GM18868 (cell line): ENCODE measurements around the gene TSPAN4.

ENCODE experiments used
- ATAC-seq: cut with Tn5 transposase; IDR thresholded peaks from one replicate; pipeline ENCODE4 v1.9.1; 2021; ENCODE audit warnings: mild to moderate bottlenecking, moderate library complexity; ENCODE audit not compliant: unreplicated experiment

Gene TSPAN4

GRCh38 chr11:882596-882995 lies 39.9 kb downstream of the TSPAN4 start:
- ATAC-seq: no peak

DNA sequence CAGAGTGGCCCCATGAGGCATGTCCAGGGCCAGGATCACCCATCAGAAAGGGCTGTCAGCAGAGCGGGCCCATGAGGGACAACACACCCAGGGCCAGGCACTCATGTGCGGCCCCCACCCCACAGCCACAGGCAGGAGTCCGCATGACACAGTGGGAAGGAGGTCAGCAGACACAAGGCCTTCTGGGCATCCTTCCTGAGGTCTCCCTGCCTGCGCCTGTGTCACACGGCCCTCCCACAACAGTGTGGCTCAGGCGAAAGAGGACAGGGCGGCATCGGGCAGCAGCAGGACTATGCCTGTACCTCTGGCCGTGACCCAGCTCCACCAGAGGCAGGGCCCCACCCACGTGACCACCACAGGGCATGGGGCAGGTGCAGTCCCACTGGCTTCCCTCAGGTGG lies 40.9 kb downstream of the TSPAN4 start:
- ATAC-seq: no peak

DNA sequence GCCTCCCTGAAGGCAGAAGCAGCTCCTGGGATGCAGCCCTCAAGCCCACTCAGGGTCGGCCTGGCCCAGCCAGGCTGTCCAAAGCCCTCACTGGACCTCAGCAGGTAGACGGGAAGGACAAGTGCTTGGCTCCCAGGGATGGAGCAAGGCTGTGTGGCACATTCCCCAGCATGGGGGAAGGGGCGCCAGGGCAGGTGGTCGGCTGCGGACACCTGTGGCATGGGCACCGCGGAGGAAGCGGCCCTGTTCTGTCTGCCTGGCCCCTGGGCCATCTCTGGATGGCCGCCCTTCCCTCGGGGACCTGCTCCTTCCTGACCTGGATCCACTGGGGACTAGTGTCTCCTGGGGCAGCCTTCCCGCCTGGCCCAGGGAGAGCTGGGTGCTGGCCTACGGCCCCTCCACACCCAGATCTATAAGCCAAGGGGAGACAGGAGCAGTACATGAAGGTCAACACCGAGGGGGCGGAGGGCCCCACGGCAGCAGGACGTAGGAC lies 42.0 kb downstream of the TSPAN4 start:
- no peak for ATAC-seq

- ATAC-seq: no peak
Observed at GRCh38 chr11:886568-886967, 43.9 kb downstream of the TSPAN4 start.

- ATAC-seq: no peak
Observed at GRCh38 chr11:887589-887988, 44.9 kb downstream of the TSPAN4 start.

DNA sequence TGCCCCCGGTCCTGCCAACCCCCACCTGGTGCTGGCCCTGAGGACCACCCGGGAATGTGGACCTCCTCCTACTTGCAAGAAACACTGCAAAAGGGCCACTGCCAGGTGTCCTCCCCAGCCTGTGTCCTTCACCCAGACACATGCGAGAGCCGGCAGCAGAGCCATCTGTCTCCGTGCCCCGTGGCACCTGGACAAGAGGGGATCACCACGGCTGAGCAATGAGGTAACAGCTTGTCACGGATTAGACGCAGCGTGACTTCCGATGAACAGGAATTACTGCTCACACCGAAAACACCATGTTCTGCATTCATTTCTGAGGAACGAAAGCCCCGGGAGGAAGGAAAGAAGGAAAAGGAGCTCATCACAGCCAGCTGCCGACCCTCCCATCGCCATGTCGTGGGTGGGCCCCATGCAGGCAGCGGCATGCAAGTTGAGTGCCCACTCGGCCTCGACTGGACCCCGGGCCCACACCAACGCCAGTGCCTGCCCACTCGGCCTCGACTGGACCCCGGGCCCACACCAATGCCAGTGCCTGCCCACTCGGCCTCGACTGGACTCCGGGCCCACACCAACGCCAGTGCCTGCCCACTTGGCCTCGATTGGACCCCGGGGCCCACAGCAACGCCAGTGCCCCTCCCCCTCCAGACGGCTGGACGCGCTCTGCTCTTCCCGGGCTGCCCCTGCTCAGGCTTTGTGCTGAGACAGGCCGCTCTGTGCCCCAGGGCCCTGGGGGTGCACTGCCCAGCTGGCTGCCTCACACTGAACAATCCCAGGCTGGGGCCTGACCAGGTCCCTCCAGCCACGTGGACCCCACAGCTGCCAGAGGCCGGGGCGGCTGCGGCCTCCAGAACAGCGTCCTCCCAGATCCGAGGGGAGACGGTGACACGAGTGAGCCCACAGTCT lies 45.9 kb downstream of the TSPAN4 start:
- no peak for ATAC-seq

- ATAC-seq: no peak
Observed at GRCh38 chr11:889257-889656, 46.6 kb downstream of the TSPAN4 start.

- no peak for ATAC-seq
Observed at GRCh38 chr11:889687-890475, 47.2 kb downstream of the TSPAN4 start.

DNA sequence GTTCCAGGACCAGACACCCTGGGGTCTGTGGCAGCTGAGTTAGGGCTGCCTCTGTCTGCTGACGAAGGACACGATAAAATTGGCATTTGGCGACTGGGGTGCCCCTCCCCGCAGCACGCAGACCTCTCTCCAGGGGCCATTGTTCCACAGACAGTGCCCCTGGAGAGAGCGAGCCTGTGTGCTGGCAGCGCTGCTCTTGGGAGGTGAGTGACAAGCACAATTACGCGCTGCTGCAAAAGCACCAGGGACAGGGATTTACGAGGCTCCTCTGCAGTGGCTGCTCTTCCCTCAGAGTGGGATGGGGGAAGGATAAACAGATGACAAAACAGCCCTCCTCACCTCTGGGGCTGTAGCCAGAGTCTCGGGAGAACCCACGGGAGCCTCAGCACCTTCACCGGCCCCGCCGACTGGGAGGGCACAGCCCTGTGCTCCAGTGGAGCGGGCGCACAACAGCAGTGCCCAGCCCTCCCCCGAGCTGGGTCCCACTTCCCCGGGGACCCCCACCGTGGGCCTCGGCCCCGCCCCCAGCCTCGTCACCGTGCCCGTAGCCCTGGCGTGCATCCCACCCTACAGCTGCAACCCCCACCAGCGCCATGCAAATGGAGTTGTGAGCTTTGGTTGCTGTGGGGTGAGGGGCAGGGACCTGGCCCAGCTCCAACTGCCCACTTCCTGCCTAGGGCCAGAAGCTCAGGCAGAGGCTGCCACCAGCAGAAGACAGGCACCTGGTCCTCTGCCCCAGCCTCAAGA lies 48.3 kb downstream of the TSPAN4 start:
- ATAC-seq: no peak

DNA sequence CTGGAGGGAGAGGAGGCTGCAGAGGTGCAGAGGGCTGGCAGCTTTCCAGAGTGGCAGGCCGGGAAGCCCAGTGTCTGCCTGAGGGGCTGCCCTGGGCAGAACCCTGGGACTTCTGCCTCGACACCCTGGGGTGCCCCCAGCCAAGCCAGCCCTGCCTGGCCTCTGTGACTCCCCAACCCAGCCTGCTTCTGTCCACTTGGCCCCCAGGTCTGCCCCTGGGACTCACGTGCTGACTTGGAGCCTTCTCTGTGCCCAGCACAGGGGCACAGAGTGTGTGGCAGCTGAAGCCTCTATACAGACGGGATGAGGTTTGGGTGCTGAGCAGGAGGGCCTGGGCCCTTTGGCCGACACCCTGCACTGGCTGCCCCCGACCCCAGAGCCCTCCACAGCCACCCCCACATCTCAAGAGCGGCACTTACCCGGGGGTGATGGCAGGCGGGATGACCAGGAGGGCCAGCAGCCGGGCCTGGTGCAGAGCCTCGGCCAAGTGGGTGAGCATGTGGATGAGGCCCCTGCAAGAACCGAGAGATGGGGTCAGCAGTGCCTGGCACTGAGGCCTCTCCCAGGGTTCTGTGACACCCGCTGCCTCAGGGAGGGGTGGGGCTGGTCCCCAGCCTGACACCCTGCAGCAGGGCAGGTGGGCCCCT lies 50.5 kb downstream of the TSPAN4 start:
- ATAC-seq: no peak

DNA sequence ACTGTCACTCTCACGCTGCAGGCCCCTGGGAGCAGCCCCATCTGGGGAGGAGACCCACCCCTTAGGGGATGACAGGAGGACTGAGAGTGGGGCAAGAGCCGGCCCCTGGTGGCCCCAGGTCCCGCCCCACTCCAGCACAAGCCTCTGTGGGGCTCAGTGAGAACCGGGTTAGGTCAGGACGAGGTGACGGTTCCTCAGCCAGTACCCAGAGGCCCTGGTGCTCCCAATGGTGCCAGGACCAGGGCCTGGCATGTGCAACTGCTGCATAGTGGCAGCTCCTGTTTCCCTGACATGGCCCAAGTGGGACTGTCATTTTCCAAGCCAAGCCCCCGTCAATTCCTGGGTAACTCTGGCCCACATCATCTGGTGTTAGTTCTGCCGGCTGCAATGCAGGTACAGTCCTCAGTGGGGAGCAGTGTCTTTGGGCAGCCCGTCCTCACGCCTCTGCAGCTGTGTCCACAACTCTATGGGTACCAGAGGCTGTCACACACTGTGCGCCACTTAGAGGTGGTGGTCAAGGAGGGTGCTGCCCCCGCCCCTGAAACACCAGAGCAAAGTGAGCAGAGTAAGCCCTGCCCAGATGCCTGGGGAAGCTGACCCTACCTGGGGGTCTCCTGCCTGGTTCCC lies 52.0 kb downstream of the TSPAN4 start:
- ATAC-seq: no peak

GRCh38 chr11:895331-896110 lies 52.9 kb downstream of the TSPAN4 start:
- ATAC-seq: no peak

DNA sequence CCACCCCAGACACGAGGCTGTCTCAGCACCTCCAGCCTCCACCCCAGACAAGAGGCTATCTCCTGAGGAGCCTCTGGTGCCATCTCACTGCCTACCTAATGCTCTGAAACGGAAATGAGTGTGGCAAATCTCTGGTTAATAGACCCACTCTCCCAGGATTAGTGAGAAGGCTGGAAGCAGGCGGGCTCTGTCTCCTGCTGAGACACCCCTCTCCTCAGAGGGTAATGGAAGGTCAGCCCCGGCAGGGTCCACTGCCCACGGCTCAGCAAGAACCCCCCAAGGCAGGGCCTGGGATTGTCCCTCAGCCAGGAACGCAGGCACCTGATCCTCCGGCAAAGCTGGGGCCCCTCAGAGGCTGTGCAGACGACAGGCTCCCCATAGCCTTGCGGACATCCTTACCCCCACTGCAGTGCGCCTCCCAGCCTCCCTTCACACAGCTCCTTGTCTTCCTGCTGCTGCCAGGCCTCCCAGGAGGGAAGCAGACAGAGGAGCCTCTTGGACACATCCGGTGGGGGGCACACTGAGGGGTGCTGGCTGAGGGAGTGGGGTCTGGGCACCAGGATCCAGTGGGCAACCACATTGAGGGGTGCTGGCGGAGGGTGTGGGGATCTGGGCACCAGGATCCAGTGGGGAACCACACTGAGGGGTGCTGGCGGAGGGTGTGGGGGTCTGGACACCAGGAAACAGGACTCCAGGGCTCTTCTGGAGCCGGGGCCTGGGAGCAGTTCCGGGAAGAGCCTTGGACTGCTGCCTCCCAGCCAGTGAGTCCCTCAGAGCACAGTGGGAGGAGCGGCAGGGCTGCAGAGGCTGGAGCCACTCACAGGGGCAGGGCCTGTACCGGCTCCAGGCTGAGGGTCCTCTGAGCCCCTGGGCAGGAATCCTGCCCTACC lies 54.8 kb downstream of the TSPAN4 start:
- ATAC-seq: no peak

GRCh38 chr11:898143-898511 lies 55.5 kb downstream of the TSPAN4 start:
- no peak for ATAC-seq

GRCh38 chr11:898540-899190 lies 56.0 kb downstream of the TSPAN4 start:
- ATAC-seq: no peak

DNA sequence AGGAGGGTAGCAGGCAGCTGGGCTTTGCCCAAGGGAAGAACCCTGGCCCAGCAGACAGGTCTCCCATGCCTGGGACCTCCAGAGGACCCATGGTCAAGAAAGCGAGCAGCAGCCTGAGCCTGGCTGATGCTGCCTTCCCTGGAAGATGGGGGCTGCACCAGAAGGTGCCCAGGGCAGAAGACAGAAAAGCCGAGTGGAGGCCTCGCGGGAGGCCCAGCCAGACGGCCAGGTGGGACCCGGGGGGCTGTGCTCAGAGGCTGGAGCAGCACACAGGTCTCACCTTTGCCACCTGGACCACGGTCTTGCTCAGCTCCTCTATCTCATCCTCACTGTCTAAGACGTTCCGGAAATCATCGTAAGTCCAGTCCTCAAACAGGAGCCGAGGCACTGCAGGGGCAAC lies 57.1 kb downstream of the TSPAN4 start:
- no peak for ATAC-seq

DNA sequence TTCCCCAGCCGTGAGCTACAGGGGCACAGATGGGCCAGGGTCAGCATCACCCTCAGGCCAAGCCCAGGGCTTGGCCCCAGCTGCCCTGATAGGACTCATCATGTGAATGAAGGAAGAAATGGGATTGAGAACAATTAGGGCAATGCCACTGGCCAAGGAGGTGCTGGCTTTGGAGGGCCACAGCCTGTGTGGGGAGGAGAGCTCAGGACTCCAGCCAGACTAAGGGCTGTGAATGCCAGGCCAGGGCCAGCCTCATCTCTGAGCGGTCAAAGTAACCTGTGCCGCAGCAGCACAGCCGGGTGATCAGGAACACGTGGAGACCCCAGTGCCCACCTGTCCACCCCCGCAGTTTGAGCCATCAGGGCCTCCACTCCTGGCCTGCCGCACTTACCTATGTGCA lies 57.9 kb downstream of the TSPAN4 start:
- ATAC-seq: no peak

DNA sequence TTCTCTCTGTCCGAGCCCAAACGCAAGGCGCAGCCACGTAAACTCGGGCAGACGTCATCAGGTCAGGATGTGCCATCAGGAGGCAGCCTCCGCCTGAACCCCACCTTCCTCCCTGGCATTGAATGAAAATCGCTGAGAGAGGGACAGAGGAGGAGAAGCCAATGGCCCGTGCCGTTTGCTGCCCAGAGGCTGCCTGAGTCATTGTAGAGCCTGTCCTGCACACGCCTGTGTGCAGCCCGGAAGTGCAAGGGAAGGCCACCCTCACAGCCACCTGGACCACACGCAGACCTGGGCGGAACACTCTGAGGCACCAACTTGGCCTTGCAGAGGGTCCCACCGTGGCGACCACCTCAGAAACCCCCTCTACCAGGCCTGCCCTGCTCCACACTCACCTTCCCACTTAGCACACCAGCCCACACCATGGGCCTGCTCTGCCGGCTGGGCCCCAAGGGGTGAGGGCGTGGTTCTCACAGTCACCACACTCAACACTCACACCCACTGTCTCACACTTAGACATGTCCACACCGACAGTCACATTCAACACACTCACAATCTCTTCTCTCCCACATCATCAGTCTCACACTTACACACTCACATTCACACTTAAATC lies 58.9 kb downstream of the TSPAN4 start:
- ATAC-seq: no peak
